Sigmoid colon (tissue), 7 donors: ENCODE data around the gene GPN2. TPM values are rescaled to one million over a fixed set of nuclear protein-coding genes. Genes with fewer than 3 reads are reported as not detected.
"Not testable (repeated sequence)": the region's sequence is repeated elsewhere in the genome, so short reads cannot be mapped to it uniquely, and the experiment has no call there.

Experiments used
- DNase-seq: peaks from one replicate; pipeline ENCODE4 v3.0.0-alpha.2; 2019
- H3K27ac ChIP-seq, 4 donors: fragments of 200-600 bp; sonication (generic); one replicate each; pipeline ENCODE4 v1.5.1; 2016 to 2019; ENCODE audit warnings: mild to moderate bottlenecking in 1 of 4
- H3K27me3 ChIP-seq, 3 donors: fragments of 200-600 bp; sonication (generic); one replicate each; pipeline ENCODE4 v1.5.1; 2019; ENCODE audit warnings: mild to moderate bottlenecking in 1 of 3
- H3K36me3 ChIP-seq, 4 donors: fragments of 200-600 bp; sonication (generic); one replicate each; pipeline ENCODE4 v1.5.1; 2016 to 2019
- H3K4me1 ChIP-seq, 4 donors: fragments of 200-600 bp; sonication (generic); one replicate each; pipeline ENCODE4 v1.5.1; 2017 to 2019
- H3K4me3 ChIP-seq, 4 donors: fragments of 200-600 bp; sonication (generic); one replicate each; pipeline ENCODE4 v1.5.1; 2017 to 2019; ENCODE audit warnings: mild to moderate bottlenecking in 2 of 4, moderate library complexity in 1 of 4
- H3K9me3 ChIP-seq, 4 donors: fragments of 200-600 bp in 3 of 4; sonication (generic) in 3 of 4; one replicate each; pipeline versions ENCODE4 v1.5.1 to v1.6.1; 2013 to 2019
- CTCF ChIP-seq, 4 experiments: fragments of 450-650 bp in 3 of 4; fragments of 200-600 bp in 1 of 4; IDR thresholded peaks; one replicate each; pipeline ENCODE4 v1.5.1; 2016 to 2019; ENCODE audit warnings: antibody characterized with exemption in 4 of 4, mild to moderate bottlenecking in 3 of 4, moderate library complexity in 2 of 4
- EP300 ChIP-seq, 4 donors: sonication (generic); formaldehyde crosslinking; IDR thresholded peaks; one replicate each; pipeline ENCODE4 v1.6.1; 2017; ENCODE audit warnings: antibody characterized with exemption in 4 of 4
- POLR2A ChIP-seq, 2 donors: fragments of 450-650 bp; IDR thresholded peaks; one replicate each; pipeline ENCODE4 v1.6.1; 2016; ENCODE audit warnings: antibody characterized with exemption in 2 of 2, mild to moderate bottlenecking in 2 of 2, moderate library complexity in 2 of 2
- POLR2AphosphoS5 ChIP-seq, 4 donors: sonication (generic); formaldehyde crosslinking; IDR thresholded peaks; one replicate each; pipeline ENCODE4 v1.6.1; 2017; ENCODE audit warnings: antibody characterized with exemption in 4 of 4
- WGBS, 2 donors: extraction: QIAGEN DNeasy Blood & Tissue Kit; methylation state at CpG; one replicate each; pipeline ENCODE4 v1.1.7; 2013; 5-methylcytosine and 5-hydroxymethylcytosine counted together
- intact Hi-C: fragments of 100-400 bp; cut with DNase I; formaldehyde crosslinking; loops from one replicate; pipeline ENCODE4 v1.15.1; 2023
- polyA plus RNA-seq, 3 donors: library from polyadenylated mRNA; stranded (reverse); fragments of 200-250 nt; gene quantifications; one replicate each; pipeline ENCODE4 v1.2.3, GENCODE V29; 2013
- total RNA-seq, 4 donors: library from RNA; depleted of rRNA; stranded (reverse); fragments of >200 nt; gene quantifications; one replicate each; pipeline ENCODE4 v1.1.0, GENCODE V29; 2016
- donor health status: healthy with polysubstance abuse.
- donor health status: Bipolar disorder and iron deficiency.
- donor health status: healthy.

The GPN2 gene
- total and polyA plus RNA-seq, 7 donors = 7.4 to 18.6 (median 11.0) TPM

- intact Hi-C loops = loop anchor here (5.0 kb wide), 1 partner anchor 277 kb away; no protein-coding TSS in a partner anchor
- Histone ChIP-seq H3K4me3 (no peak overlapping the region), H3K4me1 (peaks cover 0 to 4% (median 0%) of the 10 kb centered on the region in 4 donors), H3K27me3 (no peaks in the 10 kb centered on the region), H3K36me3 (peaks cover 19 to 92% (median 53%) of the 10 kb centered on the region in 4 donors), H3K9me3 (no peaks in the 10 kb centered on the region), H3K27ac (no peak overlapping the region)
- 95 to 96% methylated on average over 4 of the region's 4 CpGs for WGBS, 2 donors
- TF ChIP-seq EP300 (IDR thresholded peaks at IDR 0.05) (no peak), CTCF (IDR thresholded peaks at IDR 0.05) (no peak), POLR2AphosphoS5 (IDR thresholded peaks at IDR 0.05) (no peak), POLR2A (IDR thresholded peaks at IDR 0.05) (no peak)
- no peak for DNase-seq
These were observed 10.3 kb downstream of the GPN2 start for GRCh38 chr1:26879793-26880192.

GRCh38 chr1:26877326-26877725, 12.8 kb downstream of the GPN2 start:
- no peaks in the 10 kb centered on the region for H3K27me3 ChIP-seq
- no peak overlapping the region for H3K4me3 ChIP-seq
- 22 to 73% methylated on average over 2 of the region's 2 CpGs for WGBS, 2 donors
- no peaks in the 10 kb centered on the region for H3K9me3 ChIP-seq
- TF ChIP-seq EP300 (IDR thresholded peaks at IDR 0.05) = no peak
- TF ChIP-seq POLR2AphosphoS5 (IDR thresholded peaks at IDR 0.05) = no peak
- H3K4me1 ChIP-seq = peaks cover 0 to 4% (median 0%) of the 10 kb centered on the region in 4 donors
- intact Hi-C loops = loop anchor here (2.0 to 5.0 kb wide), 2 partner anchors 67 to 275 kb away; no protein-coding TSS in a partner anchor
- no peak overlapping the region for H3K27ac ChIP-seq
- peaks cover 19 to 68% (median 30%) of the 10 kb centered on the region in 4 donors for H3K36me3 ChIP-seq
- DNase-seq = no peak

- intact Hi-C loops = loop anchor here (5.0 kb wide), 1 partner anchor 273 kb away; no protein-coding TSS in a partner anchor
- H3K36me3 ChIP-seq = peaks cover 4 to 43% (median 15%) of the 10 kb centered on the region in 4 donors
- WGBS, 2 donors = 75 to 83% methylated on average over 4 of the region's 4 CpGs
These were observed 15.2 kb downstream of the GPN2 start for GRCh38 chr1:26874896-26875295.

GRCh38 chr1:26873097-26873496, 17.0 kb downstream of the GPN2 start:
- 73 to 83% methylated on average over 2 of the region's 2 CpGs for WGBS, 2 donors
- DNase-seq, H3K9me3 ChIP-seq, H3K27ac ChIP-seq, H3K4me1 ChIP-seq, H3K27me3 ChIP-seq, H3K4me3 ChIP-seq, intact Hi-C loops: not testable (repeated sequence)
- peaks cover 0 to 25% (median under 1%) of the 10 kb centered on the region in 4 donors for H3K36me3 ChIP-seq

More at GRCh38 chr1:26874896-26875295, 15.2 kb downstream of the GPN2 start:
- TF ChIP-seq POLR2AphosphoS5 (IDR thresholded peaks at IDR 0.05) (no peak), POLR2A (IDR thresholded peaks at IDR 0.05) (no peak), CTCF (IDR thresholded peaks at IDR 0.05) (no peak), EP300 (IDR thresholded peaks at IDR 0.05) (no peak)
- H3K27ac ChIP-seq = no peak overlapping the region
- peaks cover 0 to 4% (median 0%) of the 10 kb centered on the region in 4 donors for H3K4me1 ChIP-seq
- DNase-seq = no peak
- H3K4me3 ChIP-seq = no peak overlapping the region
- no peaks in the 10 kb centered on the region for H3K27me3 ChIP-seq
- no peaks in the 10 kb centered on the region for H3K9me3 ChIP-seq

- Histone ChIP-seq H3K27me3 (no peaks in the 10 kb centered on the region), H3K4me3 (peak overlapping the region; percentile 38 to 64 (median 54)), H3K4me1 (peaks cover 0 to 22% (median 18%) of the 10 kb centered on the region in 4 donors), H3K9me3 (no peaks in the 10 kb centered on the region), H3K36me3 (no peaks in the 10 kb centered on the region), H3K27ac (peak overlapping the region; percentile 89 to 98 (median 96))
- intact Hi-C loops = loop anchor here (1.0 to 10.0 kb wide), 2 partner anchors 39 to 170 kb away; partner anchors contain the start of genes ARID1A and ZDHHC18
- WGBS, 2 donors = 0% methylated on average over 75 of the region's 75 CpGs
- DNase-seq = peak; percentile 99
- TF ChIP-seq EP300 (IDR thresholded peaks at IDR 0.05) (no peak), CTCF (IDR thresholded peaks at IDR 0.05) (no peak), POLR2A (IDR thresholded peaks at IDR 0.05) (peak; percentile 44 to 71), POLR2AphosphoS5 (IDR thresholded peaks at IDR 0.05) (peak; percentile 59 to 84 (median 83))
These were observed 25.2 kb downstream of the GPN2 start for GRCh38 chr1:26864610-26865480.
